ENCODE data around the gene USP8.
"Not testable (repeated sequence)": the region's sequence is repeated elsewhere in the genome, so short reads cannot be mapped to it uniquely, and the experiment has no call there.

USP8 gene

GRCh38 chr15:50440932-50441331, 16.7 kb downstream of the USP8 start:
- DNase-seq (ENCODE audit: low read depth) = no peak

- no peak for DNase-seq (ENCODE audit: low read depth)
Measured at GRCh38 chr15:50452927-50453326, 28.7 kb downstream of the USP8 start.

- DNase-seq (ENCODE audit: low read depth) = no peak
Measured at GRCh38 chr15:50458348-50459112, 34.3 kb downstream of the USP8 start.

GRCh38 chr15:50463423-50464358, 39.5 kb downstream of the USP8 start:
- DNase-seq (ENCODE audit: low read depth) = peak; percentile 5

GRCh38 chr15:50471072-50471471, 46.9 kb downstream of the USP8 start:
- DNase-seq (ENCODE audit: low read depth) = no peak

GRCh38 chr15:50476143-50476542, 51.9 kb downstream of the USP8 start:
- no peak for DNase-seq (ENCODE audit: low read depth)

- DNase-seq (ENCODE audit: low read depth) = no peak
Measured at GRCh38 chr15:50484781-50485180, 60.6 kb downstream of the USP8 start.

- no peak for DNase-seq (ENCODE audit: low read depth)
Measured at GRCh38 chr15:50485389-50485788, 61.2 kb downstream of the USP8 start.

GRCh38 chr15:50487287-50487686, 63.1 kb downstream of the USP8 start:
- no peak for DNase-seq (ENCODE audit: low read depth)

- DNase-seq (ENCODE audit: low read depth) = no peak
Measured at GRCh38 chr15:50493625-50494024, 69.4 kb downstream of the USP8 start.

- not testable (repeated sequence) for DNase-seq (ENCODE audit: low read depth)
Measured at GRCh38 chr15:50494547-50494946, 70.3 kb downstream of the USP8 start.

GRCh38 chr15:50496692-50497091, 72.5 kb downstream of the USP8 start:
- no peak for DNase-seq (ENCODE audit: low read depth)

- DNase-seq (ENCODE audit: low read depth) = no peak
Measured at GRCh38 chr15:50500352-50500751, 76.1 kb downstream of the USP8 start.

- no peak for DNase-seq (ENCODE audit: low read depth)
Measured at GRCh38 chr15:50501815-50502214, 77.6 kb downstream of the USP8 start.

GRCh38 chr15:50503144-50503543, 78.9 kb downstream of the USP8 start:
- no peak for DNase-seq (ENCODE audit: low read depth)

GRCh38 chr15:50505656-50506055, 81.5 kb downstream of the USP8 start:
- DNase-seq (ENCODE audit: low read depth) = not testable (repeated sequence)

GRCh38 chr15:50506121-50506520, 81.9 kb downstream of the USP8 start:
- no peak for DNase-seq (ENCODE audit: low read depth)

- DNase-seq (ENCODE audit: low read depth) = no peak
Measured at GRCh38 chr15:50513001-50513400, 88.8 kb downstream of the USP8 start.

- no peak for DNase-seq (ENCODE audit: low read depth)
Measured at GRCh38 chr15:50519740-50520425, 95.7 kb downstream of the USP8 start.

- no peak for DNase-seq (ENCODE audit: low read depth)
Measured at GRCh38 chr15:50523851-50524251, 99.6 kb downstream of the USP8 start.

- no peak for DNase-seq (ENCODE audit: low read depth)
Measured at GRCh38 chr15:50531163-50531562, 107.0 kb downstream of the USP8 start.

GRCh38 chr15:50531766-50532165, 107.6 kb downstream of the USP8 start:
- DNase-seq (ENCODE audit: low read depth) = no peak

- no peak for DNase-seq (ENCODE audit: low read depth)
Measured at GRCh38 chr15:50542887-50543210, 118.6 kb downstream of the USP8 start.

Data from ELR (cell line).